Activated CD4-positive, alpha-beta memory T cell treated with anti-CD3 and anti-CD28 coated beads, Interleukin-2, amount 10 ng/mL, durations not matched to agents 7 days and 5 days (primary cell): ENCODE measurements around the gene SLC4A9. TPM values are rescaled to one million over a fixed set of nuclear protein-coding genes. Genes with fewer than 3 reads are reported as not detected.
A peak's percentile ranks its signal among the peaks of the same experiment; 100 is the strongest.

Source experiments
- CTCF ChIA-PET: fragments of 350-600 bp; sonication (Branson Sonifier 250); formaldehyde crosslinking; loops from one replicate; lab custom pipeline; 2021; ENCODE audit warnings: antibody characterized with exemption, inconsistent platforms; lab: Charles Lee
- POLR2A ChIA-PET: fragments of 350-600 bp; sonication (Branson Sonifier 250); formaldehyde crosslinking; loops from one replicate; lab custom pipeline; 2021; ENCODE audit warnings: antibody characterized with exemption; lab: Charles Lee
- DNase-seq: peaks from one replicate; pipeline ENCODE4 v3.0.0-alpha.2; 2020
- H3K27ac Mint-ChIP-seq: one replicate; pipeline ENCODE4 v1.8.0; 2021; ENCODE audit warnings: mild to moderate bottlenecking, mixed read lengths
- H3K27me3 Mint-ChIP-seq: one replicate; pipeline ENCODE4 v1.8.0; 2021; ENCODE audit warnings: mixed read lengths
- H3K36me3 Mint-ChIP-seq: one replicate; pipeline ENCODE4 v1.8.0; 2021; ENCODE audit warnings: low read depth, mixed read lengths
- H3K4me1 Mint-ChIP-seq: one replicate; pipeline ENCODE4 v1.8.0; 2021; ENCODE audit warnings: mixed read lengths
- H3K4me3 Mint-ChIP-seq: one replicate; pipeline ENCODE4 v1.8.0; 2021; ENCODE audit warnings: mild to moderate bottlenecking, mixed read lengths
- H3K9me3 Mint-ChIP-seq: one replicate; pipeline ENCODE4 v1.8.0; 2021; ENCODE audit warnings: mixed read lengths
- total RNA-seq, 2 experiments: library from RNA; stranded (reverse); gene quantifications; one replicate each; pipeline ENCODE4 v1.2.3, GENCODE V29; 2021

The SLC4A9 gene
- total RNA-seq, 2 experiments from 2014 or later, result 0.43 to 0.78 TPM

GRCh38 chr5:140349244-140349643 lies 10.8 kb upstream of the SLC4A9 start:
- H3K4me3 Mint-ChIP-seq, result no peak overlapping the region
- peaks cover 43% of the 10 kb centered on the region for H3K4me1 Mint-ChIP-seq
- H3K27ac Mint-ChIP-seq, result no peak overlapping the region
- peaks cover 17% of the 10 kb centered on the region for H3K36me3 Mint-ChIP-seq
- no peaks in the 10 kb centered on the region for H3K9me3 Mint-ChIP-seq
- peaks cover 4% of the 10 kb centered on the region for H3K27me3 Mint-ChIP-seq
- DNase-seq, result no peak
- CTCF ChIA-PET, result interaction anchor here (0.8 to 21.6 kb wide), 5 partner anchors 14 to 100 kb away, joined by 3 to 951 read pairs (median 7); no protein-coding TSS in a partner anchor
- POLR2A ChIA-PET, result interaction anchor here (1.7 to 1.8 kb wide), 2 partner anchors 13 to 47 kb away, joined by 3 to 6 read pairs; partner anchors contain the start of gene PFDN1

GRCh38 chr5:140351609-140352334 lies 8.2 kb upstream of the SLC4A9 start:
- peak overlapping the region; percentile 53 for H3K27ac Mint-ChIP-seq
- peak; percentile 60 for DNase-seq
- H3K36me3 Mint-ChIP-seq, result no peaks in the 10 kb centered on the region
- CTCF ChIA-PET, result interaction anchor here (0.6 to 21.6 kb wide), 37 partner anchors 9 to 472 kb away, joined by 3 to 951 read pairs (median 4); partner anchors contain the start of genes ANKHD1, PFDN1, SLC4A9 and ZMAT2
- H3K27me3 Mint-ChIP-seq, result peaks cover 4% of the 10 kb centered on the region
- POLR2A ChIA-PET, result interaction anchor here (1.0 to 2.2 kb wide), 6 partner anchors 49 to 112 kb away, joined by 3 to 23 read pairs (median 6); partner anchors contain the start of gene PFDN1
- H3K4me1 Mint-ChIP-seq, result peaks cover 41% of the 10 kb centered on the region
- H3K4me3 Mint-ChIP-seq, result no peak overlapping the region
- H3K9me3 Mint-ChIP-seq, result no peaks in the 10 kb centered on the region

- Mint-ChIP-seq H3K4me1 (peaks cover 37% of the 10 kb centered on the region), H3K27me3 (peaks cover 9% of the 10 kb centered on the region), H3K27ac (no peak overlapping the region), H3K9me3 (no peaks in the 10 kb centered on the region), H3K4me3 (no peak overlapping the region), H3K36me3 (no peaks in the 10 kb centered on the region)
- POLR2A ChIA-PET, result interaction anchor here (1.4 kb wide), 1 partner anchor 46 kb away, joined by 3 read pairs; the partner anchor contains the start of gene ANKHD1
- CTCF ChIA-PET, result interaction anchor here (0.9 to 21.6 kb wide), 7 partner anchors 8 to 149 kb away, joined by 3 to 951 read pairs (median 5); partner anchors contain the start of gene HBEGF
- no peak for DNase-seq
These were observed 4.4 kb upstream of the SLC4A9 start for GRCh38 chr5:140355546-140355945.

GRCh38 chr5:140356853-140357725 lies 2.9 kb upstream of the SLC4A9 start:
- Mint-ChIP-seq H3K36me3 (no peaks in the 10 kb centered on the region), H3K27ac (peak overlapping the region; percentile 61), H3K27me3 (peaks cover 5% of the 10 kb centered on the region), H3K9me3 (no peaks in the 10 kb centered on the region), H3K4me3 (peak overlapping the region; percentile 71), H3K4me1 (peaks cover 25% of the 10 kb centered on the region)
- DNase-seq, result no peak
- ChIA-PET CTCF (interaction anchor here (1.6 to 21.6 kb wide), 5 partner anchors 10 to 113 kb away, joined by 4 to 951 read pairs (median 21); partner anchors contain the start of gene HBEGF), POLR2A (interaction anchor here (1.4 kb wide), 1 partner anchor 44 kb away, joined by 3 read pairs; the partner anchor contains the start of gene ANKHD1)

GRCh38 chr5:140357726-140358093 lies 2.3 kb upstream of the SLC4A9 start:
- Mint-ChIP-seq H3K9me3 (no peaks in the 10 kb centered on the region), H3K27ac (peak overlapping the region; percentile 61), H3K36me3 (no peaks in the 10 kb centered on the region), H3K27me3 (peaks cover 5% of the 10 kb centered on the region), H3K4me1 (peaks cover 25% of the 10 kb centered on the region), H3K4me3 (peak overlapping the region; percentile 71)
- ChIA-PET POLR2A (no interaction called here), CTCF (interaction anchor here (0.6 to 3.7 kb wide), 6 partner anchors 9 to 231 kb away, joined by 3 to 69 read pairs (median 4); no protein-coding TSS in a partner anchor)
- peak; percentile 87 for DNase-seq

- Mint-ChIP-seq H3K4me1 (peaks cover 32% of the 10 kb centered on the region), H3K36me3 (no peaks in the 10 kb centered on the region), H3K9me3 (no peaks in the 10 kb centered on the region), H3K27ac (no peak overlapping the region), H3K27me3 (peaks cover 5% of the 10 kb centered on the region), H3K4me3 (no peak overlapping the region)
- CTCF ChIA-PET, result interaction anchor here (0.6 to 3.7 kb wide), 30 partner anchors 8 to 1208 kb away, joined by 3 to 69 read pairs (median 4); partner anchors contain the start of genes HBEGF, IK, NDUFA2 and PFDN1
- POLR2A ChIA-PET, result interaction anchor here (0.9 kb wide), 1 partner anchor 115 kb away, joined by 3 read pairs; no protein-coding TSS in a partner anchor
- DNase-seq, result no peak
These were observed 1.2 kb upstream of the SLC4A9 start for GRCh38 chr5:140358738-140359310.

- ChIA-PET CTCF (interaction anchor here (0.7 to 3.7 kb wide), 6 partner anchors 9 to 359 kb away, joined by 4 to 69 read pairs (median 10); no protein-coding TSS in a partner anchor), POLR2A (interaction anchor here (0.8 kb wide), 1 partner anchor 359 kb away, joined by 3 read pairs; no protein-coding TSS in a partner anchor)
- Mint-ChIP-seq H3K36me3 (no peaks in the 10 kb centered on the region), H3K9me3 (no peaks in the 10 kb centered on the region), H3K4me3 (no peak overlapping the region), H3K4me1 (peaks cover 28% of the 10 kb centered on the region), H3K27ac (no peak overlapping the region), H3K27me3 (peaks cover 5% of the 10 kb centered on the region)
- no peak for DNase-seq
These were observed 886 bp downstream of the SLC4A9 start for GRCh38 chr5:140360681-140361479.

GRCh38 chr5:140361901-140362300 lies 1.9 kb downstream of the SLC4A9 start:
- Mint-ChIP-seq H3K4me3 (no peak overlapping the region), H3K4me1 (peaks cover 23% of the 10 kb centered on the region)

GRCh38 chr5:140362311-140362710 lies 2.3 kb downstream of the SLC4A9 start:
- ChIA-PET POLR2A (no interaction called here), CTCF (interaction anchor here (0.8 to 2.5 kb wide), 4 partner anchors 10 to 273 kb away, joined by 3 to 12 read pairs (median 6); no protein-coding TSS in a partner anchor)
- Mint-ChIP-seq H3K4me3 (no peak overlapping the region), H3K4me1 (peaks cover 19% of the 10 kb centered on the region), H3K27ac (no peak overlapping the region), H3K27me3 (peaks cover 5% of the 10 kb centered on the region), H3K9me3 (no peaks in the 10 kb centered on the region), H3K36me3 (no peaks in the 10 kb centered on the region)
- no peak for DNase-seq

More at GRCh38 chr5:140361901-140362300, 1.9 kb downstream of the SLC4A9 start:
- peaks cover 5% of the 10 kb centered on the region for H3K27me3 Mint-ChIP-seq
- no peak overlapping the region for H3K27ac Mint-ChIP-seq
- CTCF ChIA-PET, result interaction anchor here (0.8 to 2.5 kb wide), 4 partner anchors 10 to 273 kb away, joined by 3 to 12 read pairs (median 6); no protein-coding TSS in a partner anchor
- H3K9me3 Mint-ChIP-seq, result no peaks in the 10 kb centered on the region
- POLR2A ChIA-PET, result no interaction called here
- no peak for DNase-seq
- no peaks in the 10 kb centered on the region for H3K36me3 Mint-ChIP-seq

GRCh38 chr5:140362875-140363630 lies 3.1 kb downstream of the SLC4A9 start:
- ChIA-PET CTCF (interaction anchor here (0.7 to 5.2 kb wide), 31 partner anchors 8 to 363 kb away, joined by 3 to 44 read pairs (median 4); partner anchors contain the start of genes ANKHD1, EIF4EBP3, HBEGF and IK), POLR2A (interaction anchor here (0.8 to 1.2 kb wide), 3 partner anchors 38 to 329 kb away, joined by 3 read pairs; partner anchors contain the start of genes ANKHD1 and HARS2)
- peaks cover 12% of the 10 kb centered on the region for H3K4me1 Mint-ChIP-seq
- peak; percentile 87 for DNase-seq
- H3K27ac Mint-ChIP-seq, result no peak overlapping the region
- H3K9me3 Mint-ChIP-seq, result no peaks in the 10 kb centered on the region
- H3K36me3 Mint-ChIP-seq, result no peaks in the 10 kb centered on the region
- peak overlapping the region; percentile 71 for H3K4me3 Mint-ChIP-seq
- H3K27me3 Mint-ChIP-seq, result peaks cover 3% of the 10 kb centered on the region
